HG03571 (cell line): ENCODE results near the gene PCP4L1.
A peak's percentile ranks its signal among the peaks of the same experiment; 100 is the strongest.
"Not testable (repeated sequence)": the region's sequence is repeated elsewhere in the genome, so short reads cannot be mapped to it uniquely, and the experiment has no call there.

ENCODE experiments used
- ATAC-seq: cut with Tn5 transposase; IDR thresholded peaks from one replicate; pipeline ENCODE4 v1.9.1; 2021; ENCODE audit not compliant: unreplicated experiment

The PCP4L1 gene

GRCh38 chr1:161314201-161314981 lies 55.8 kb downstream of the PCP4L1 start, which contains the start of gene SDHC:
Gene SDHC (plus strand): TSS chr1:161314381. CDS start chr1:161314406, 25 bp downstream.
- ATAC-seq: peak; percentile 94

GRCh38 chr1:161315841-161316674 lies 57.5 kb downstream of the PCP4L1 start:
- ATAC-seq: not testable (repeated sequence)

GRCh38 chr1:161324020-161324419 lies 65.5 kb downstream of the PCP4L1 start:
- ATAC-seq: no peak

DNA sequence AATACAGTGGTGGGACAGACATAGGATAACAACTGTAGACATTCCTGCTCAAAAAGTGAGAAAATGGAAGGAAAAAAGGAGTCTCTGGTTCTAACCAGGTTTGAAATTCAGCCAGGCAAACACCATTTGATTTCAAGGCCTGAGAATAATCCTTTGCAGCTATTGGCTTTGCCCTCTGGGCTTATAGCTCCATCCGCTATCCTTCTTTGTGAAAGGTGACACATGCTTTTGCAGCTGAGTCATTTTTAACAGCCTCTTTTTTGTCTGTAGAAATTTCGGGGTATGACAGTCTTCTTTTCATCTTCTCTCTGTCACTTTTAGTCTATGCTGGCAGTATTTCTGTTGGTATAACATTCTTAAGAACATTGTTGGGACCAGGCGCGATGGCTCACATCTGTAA lies 71.8 kb downstream of the PCP4L1 start:
- no peak for ATAC-seq

DNA sequence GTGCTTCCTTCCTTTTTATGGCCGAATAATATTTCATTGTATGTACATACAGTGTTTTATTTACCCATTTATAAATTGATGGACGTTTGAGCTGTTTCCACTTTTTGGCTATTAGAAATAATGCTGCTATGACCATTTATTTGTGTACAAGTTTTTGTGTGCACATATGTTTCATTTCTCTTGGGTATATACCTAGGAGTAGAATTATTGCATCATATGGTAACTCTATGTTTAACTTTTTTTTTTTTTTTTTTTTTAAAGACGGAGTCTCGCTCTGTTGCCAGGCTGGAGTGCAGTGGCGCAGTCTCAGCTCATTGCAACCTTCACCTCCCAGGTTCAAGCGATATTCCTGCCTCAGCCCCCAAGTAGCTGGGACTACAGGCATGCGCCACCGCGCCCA lies 74.6 kb downstream of the PCP4L1 start:
- no peak for ATAC-seq
